ENCODE results near the gene ZNF598. TPM values are rescaled to one million over a fixed set of nuclear protein-coding genes. Genes with fewer than 3 reads are reported as not detected.

ZNF598 gene
- total and polyA plus RNA-seq, 2 of the 13 experiments (the other 11 are each of a cell fraction or from before 2014, with no cell fraction given): 13.5 to 14.2 TPM

GRCh38 chr16:1983544-1984346, 25.9 kb downstream of the ZNF598 start, which contains the start of gene GFER (continued):
- TF ChIP-seq MYC (CRISPR knock-in tag; IDR thresholded peaks at IDR 0.05; ENCODE audit: borderline replicate concordance) (peak; percentile 59), HOXD1 (CRISPR knock-in tag; IDR thresholded peaks at IDR 0.05) (peak; percentile 82), ZHX2 (IDR thresholded peaks at IDR 0.05; ENCODE audit: low read depth) (peak; percentile 79), ZHX2 (CRISPR knock-in tag; IDR thresholded peaks at IDR 0.05; ENCODE audit: borderline replicate concordance) (no peak), ZNF547 (CRISPR knock-in tag; IDR thresholded peaks at IDR 0.05) (0 out of 2 replicates have a peak, but pooled peaks have one; percentile 57), ZNF781 (CRISPR knock-in tag; IDR thresholded peaks at IDR 0.05; ENCODE audit: borderline replicate concordance, not compliant biosample characterization) (no peak), ZNF441 (CRISPR knock-in tag; IDR thresholded peaks at IDR 0.05; ENCODE audit: borderline replicate concordance) (peak; percentile 47; the same call in 1 of the 2 replicates), ZNF326 (CRISPR knock-in tag; IDR thresholded peaks at IDR 0.05; ENCODE audit: borderline replicate concordance) (peak; percentile 82), ATAD3A (CRISPR knock-in tag; IDR thresholded peaks at IDR 0.05) (no peak), ZNF343 (CRISPR knock-in tag; IDR thresholded peaks at IDR 0.05) (no peak), ZSCAN29 (CRISPR knock-in tag; conservative IDR thresholded peaks at IDR 0.05) (no peak), STAT6 (CRISPR knock-in tag; IDR thresholded peaks at IDR 0.05; ENCODE audit: borderline replicate concordance) (no peak), ZNF644 (CRISPR knock-in tag; IDR thresholded peaks at IDR 0.05; ENCODE audit: low read depth) (no peak), ZSCAN30 (CRISPR knock-in tag; IDR thresholded peaks at IDR 0.05) (no peak)
- TF ChIP-seq, protein P1, sequence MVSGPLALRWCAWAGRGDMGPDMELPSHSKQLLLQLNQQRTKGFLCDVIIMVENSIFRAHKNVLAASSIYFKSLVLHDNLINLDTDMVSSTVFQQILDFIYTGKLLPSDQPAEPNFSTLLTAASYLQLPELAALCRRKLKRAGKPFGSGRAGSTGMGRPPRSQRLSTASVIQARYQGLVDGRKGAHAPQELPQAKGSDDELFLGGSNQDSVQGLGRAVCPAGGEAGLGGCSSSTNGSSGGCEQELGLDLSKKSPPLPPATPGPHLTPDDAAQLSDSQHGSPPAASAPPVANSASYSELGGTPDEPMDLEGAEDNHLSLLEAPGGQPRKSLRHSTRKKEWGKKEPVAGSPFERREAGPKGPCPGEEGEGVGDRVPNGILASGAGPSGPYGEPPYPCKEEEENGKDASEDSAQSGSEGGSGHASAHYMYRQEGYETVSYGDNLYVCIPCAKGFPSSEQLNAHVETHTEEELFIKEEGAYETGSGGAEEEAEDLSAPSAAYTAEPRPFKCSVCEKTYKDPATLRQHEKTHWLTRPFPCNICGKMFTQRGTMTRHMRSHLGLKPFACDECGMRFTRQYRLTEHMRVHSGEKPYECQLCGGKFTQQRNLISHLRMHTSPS (CRISPR knock-in tag; IDR thresholded peaks at IDR 0.05; ENCODE audit: low read depth): no peak
- TF ChIP-seq, protein P2, sequence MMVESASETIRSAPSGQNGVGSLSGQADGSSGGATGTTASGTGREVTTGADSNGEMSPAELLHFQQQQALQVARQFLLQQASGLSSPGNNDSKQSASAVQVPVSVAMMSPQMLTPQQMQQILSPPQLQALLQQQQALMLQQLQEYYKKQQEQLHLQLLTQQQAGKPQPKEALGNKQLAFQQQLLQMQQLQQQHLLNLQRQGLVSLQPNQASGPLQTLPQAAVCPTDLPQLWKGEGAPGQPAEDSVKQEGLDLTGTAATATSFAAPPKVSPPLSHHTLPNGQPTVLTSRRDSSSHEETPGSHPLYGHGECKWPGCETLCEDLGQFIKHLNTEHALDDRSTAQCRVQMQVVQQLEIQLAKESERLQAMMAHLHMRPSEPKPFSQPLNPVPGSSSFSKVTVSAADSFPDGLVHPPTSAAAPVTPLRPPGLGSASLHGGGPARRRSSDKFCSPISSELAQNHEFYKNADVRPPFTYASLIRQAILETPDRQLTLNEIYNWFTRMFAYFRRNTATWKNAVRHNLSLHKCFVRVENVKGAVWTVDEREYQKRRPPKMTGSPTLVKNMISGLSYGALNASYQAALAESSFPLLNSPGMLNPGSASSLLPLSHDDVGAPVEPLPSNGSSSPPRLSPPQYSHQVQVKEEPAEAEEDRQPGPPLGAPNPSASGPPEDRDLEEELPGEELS (CRISPR knock-in tag; IDR thresholded peaks at IDR 0.05): no peak; the same call in 1 of the 2 replicates

All from HepG2 (cell line).